Fibroblast of pulmonary artery (primary cell): ENCODE results near the gene ANXA3.
"Not testable (repeated sequence)": the region's sequence is repeated elsewhere in the genome, so short reads cannot be mapped to it uniquely, and the experiment has no call there.

Experiments used
- DNase-seq: peaks from one replicate; pipeline ENCODE4 v3.0.0-alpha.2; 2010; ENCODE audit warnings: low read depth
- H3K4me3 ChIP-seq: replicated peaks from 2 replicates; pipeline ENCODE4 v1.5.1; 2011; ENCODE audit warnings: low read depth, mild to moderate bottlenecking, control low read depth, low read length, moderate library complexity
- CTCF ChIP-seq: IDR thresholded peaks from 2 replicates; pipeline ENCODE4 v1.5.1; 2011; ENCODE audit warnings: mild to moderate bottlenecking, control low read depth, low read length, inconsistent platforms; ENCODE audit errors: missing control alignments

ANXA3 gene, protein sequence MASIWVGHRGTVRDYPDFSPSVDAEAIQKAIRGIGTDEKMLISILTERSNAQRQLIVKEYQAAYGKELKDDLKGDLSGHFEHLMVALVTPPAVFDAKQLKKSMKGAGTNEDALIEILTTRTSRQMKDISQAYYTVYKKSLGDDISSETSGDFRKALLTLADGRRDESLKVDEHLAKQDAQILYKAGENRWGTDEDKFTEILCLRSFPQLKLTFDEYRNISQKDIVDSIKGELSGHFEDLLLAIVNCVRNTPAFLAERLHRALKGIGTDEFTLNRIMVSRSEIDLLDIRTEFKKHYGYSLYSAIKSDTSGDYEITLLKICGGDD

DNA sequence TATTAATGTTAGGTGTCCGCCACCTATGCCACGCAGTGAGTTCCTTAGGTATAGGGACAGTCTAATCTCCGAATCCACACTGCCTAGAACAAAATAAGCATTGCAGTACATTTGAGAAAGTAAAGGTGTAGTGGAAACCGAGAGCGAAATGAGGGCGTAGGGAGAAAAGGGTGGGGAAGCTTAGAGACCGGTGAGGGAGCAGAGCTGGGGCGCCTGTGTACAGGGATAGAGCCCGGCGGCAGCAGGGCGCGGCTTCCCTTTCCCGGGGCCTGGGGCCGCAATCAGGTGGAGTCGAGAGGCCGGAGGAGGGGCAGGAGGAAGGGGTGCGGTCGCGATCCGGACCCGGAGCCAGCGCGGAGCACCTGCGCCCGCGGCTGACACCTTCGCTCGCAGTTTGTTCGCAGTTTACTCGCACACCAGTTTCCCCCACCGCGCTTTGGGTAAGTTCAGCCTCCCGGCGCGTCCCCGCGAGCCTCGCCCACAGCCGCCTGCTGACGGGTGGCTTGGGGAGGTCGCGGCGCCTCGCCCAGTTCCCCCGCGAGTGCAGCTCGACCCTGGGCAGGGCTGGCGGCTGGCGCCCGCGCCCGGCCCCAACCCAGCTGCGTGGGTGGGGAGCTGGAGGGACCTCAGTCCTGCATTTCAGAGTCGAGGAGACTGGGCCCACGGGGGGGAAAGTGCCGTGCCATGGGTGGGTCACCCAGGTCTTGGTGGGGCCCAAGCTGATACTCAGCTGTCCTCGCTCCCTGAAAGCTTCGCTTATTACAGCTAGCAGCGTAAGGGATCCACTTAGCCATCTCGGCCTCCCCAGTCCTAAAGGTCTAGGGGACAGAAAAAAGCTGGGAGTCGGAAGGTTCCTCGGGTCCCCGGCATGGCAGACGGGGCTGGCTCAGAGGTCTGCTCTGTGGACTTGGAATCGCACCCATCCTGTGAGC is at the start of gene ANXA3:
Gene ANXA3, plus strand, starts transcription at position 351 of the 932 bp plus-strand sequence. CDS start 2,704 bp downstream, outside the sequence.
- no peak for DNase-seq
- TF ChIP-seq CTCF = no peak
- H3K4me3 ChIP-seq = peak within 1 kb of the TSS; percentile 56

DNA sequence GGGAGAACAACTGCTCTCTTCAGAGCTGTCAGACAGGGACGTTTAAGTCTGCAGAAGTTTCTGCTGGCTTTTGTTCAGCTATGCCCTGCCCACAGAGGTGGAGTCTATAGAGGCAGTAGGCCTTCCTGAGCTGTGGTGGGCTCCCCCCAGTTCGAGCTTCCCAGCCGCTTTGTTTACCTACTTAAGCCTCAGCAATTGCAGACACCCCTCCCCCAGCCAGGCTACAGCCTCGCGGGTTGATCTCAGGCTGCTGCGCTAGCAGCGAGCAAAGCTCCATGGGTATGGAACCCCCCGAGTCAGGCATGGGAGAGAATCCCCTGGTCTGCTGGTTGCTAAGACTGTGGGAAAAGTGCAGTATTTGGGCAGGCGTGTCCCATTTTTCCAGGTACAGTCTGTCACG is 45.3 kb upstream of the ANXA3 start:
- H3K4me3 ChIP-seq, DNase-seq: not testable (repeated sequence)

- no peak for TF ChIP-seq CTCF
- no peak overlapping the region for H3K4me3 ChIP-seq
- DNase-seq = no peak
Measured at GRCh38 chr4:78509043-78509442, 42.5 kb upstream of the ANXA3 start.

- no peak for DNase-seq
- no peak overlapping the region for H3K4me3 ChIP-seq
- TF ChIP-seq CTCF = no peak
Measured at GRCh38 chr4:78510108-78510507, 41.5 kb upstream of the ANXA3 start.

DNA sequence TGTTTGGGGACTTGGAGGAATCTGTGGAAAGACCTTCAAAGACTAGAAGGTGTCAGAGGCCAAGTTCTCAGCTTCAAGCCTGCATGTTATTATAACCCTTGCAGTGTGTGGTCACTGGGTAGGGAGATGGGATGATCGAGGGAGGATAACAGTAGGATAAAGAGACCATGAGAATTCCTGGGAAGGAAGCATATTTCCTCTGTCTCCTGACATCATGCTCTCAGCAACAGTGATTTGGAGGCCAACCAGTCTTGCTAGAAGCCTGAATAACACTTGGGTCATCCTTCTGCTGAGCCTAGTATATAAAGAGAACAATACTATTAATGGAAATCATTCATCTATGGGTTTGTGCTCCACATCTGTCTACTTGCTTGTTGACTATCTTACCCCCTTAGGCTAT is 40.9 kb upstream of the ANXA3 start:
- no peak for TF ChIP-seq CTCF
- H3K4me3 ChIP-seq = no peak overlapping the region
- no peak for DNase-seq

- TF ChIP-seq CTCF = no peak
- H3K4me3 ChIP-seq = no peak overlapping the region
- no peak for DNase-seq
Measured at GRCh38 chr4:78512357-78512920, 39.1 kb upstream of the ANXA3 start.

DNA sequence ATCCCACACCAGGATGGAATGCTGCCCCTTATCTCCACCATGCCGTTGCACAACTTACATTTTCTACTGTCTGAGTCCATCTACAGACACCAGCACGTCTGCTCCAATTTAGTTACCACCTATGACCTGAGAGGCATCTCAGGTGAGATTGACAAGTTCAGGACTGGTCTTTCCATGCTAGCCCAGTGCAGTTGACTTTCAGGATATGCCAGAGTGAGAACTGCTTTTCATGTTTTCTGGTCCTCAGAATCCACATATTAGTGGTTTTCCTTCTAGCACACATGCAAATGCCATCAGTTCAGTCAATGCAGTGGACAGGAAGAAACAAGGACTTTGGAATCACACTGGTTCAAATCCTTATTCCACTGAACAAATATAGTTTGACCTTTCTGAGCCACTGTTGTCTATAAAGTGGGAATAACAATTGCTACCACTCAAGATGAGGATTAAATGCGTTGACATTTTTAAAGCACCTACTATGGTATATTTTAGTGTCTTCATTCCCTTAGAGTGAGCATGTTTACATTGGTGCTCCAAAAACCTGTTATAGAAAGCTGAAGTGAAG is 38.1 kb upstream of the ANXA3 start:
- no peak for DNase-seq
- H3K4me3 ChIP-seq = no peak overlapping the region
- TF ChIP-seq CTCF = no peak
